GM21825 (cell line): ENCODE measurements around the gene CCL18.
"Not testable (repeated sequence)": the region's sequence is repeated elsewhere in the genome, so short reads cannot be mapped to it uniquely, and the experiment has no call there.

Experiments
- ATAC-seq: cut with Tn5 transposase; IDR thresholded peaks from one replicate; pipeline ENCODE4 v1.9.1; 2021; ENCODE audit warnings: mild to moderate bottlenecking, moderate library complexity; ENCODE audit not compliant: unreplicated experiment

Gene CCL18

DNA sequence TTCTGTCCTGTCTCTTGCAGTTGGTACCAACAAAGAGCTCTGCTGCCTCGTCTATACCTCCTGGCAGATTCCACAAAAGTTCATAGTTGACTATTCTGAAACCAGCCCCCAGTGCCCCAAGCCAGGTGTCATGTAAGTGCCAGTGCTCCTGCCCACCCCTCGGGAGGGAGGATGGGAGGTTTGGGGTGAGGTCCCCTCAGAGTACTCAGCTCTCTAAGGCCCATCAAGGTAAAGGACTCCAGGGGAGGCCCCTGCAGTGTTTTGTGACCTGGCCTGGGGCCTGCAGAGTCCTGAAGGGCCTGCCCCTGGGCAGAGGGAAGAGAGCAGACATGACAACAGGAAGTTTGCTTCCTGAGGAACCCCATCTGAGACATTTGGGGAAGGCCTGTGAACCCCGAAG, 6.4 kb downstream of the CCL18 start:
- no peak for ATAC-seq

DNA sequence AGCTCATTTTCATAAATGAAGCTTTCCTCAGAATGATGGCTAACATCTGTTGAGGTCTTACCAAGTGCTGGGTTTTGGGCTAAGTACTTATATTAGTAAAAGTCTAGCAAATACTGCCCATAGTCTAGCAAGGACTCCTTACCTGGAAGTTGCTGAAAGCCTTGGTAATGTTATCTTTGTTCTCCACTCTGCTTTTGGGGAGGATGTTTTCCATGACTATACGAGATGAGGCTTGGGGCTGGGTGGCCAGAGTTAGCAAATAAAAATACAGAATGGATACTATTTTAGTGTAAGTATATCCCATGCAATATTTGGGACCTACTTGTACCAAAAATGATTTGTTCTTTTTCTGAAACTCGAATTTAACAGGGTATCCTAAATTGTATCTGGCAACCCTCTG, 7.7 kb downstream of the CCL18 start:
- no peak for ATAC-seq

DNA sequence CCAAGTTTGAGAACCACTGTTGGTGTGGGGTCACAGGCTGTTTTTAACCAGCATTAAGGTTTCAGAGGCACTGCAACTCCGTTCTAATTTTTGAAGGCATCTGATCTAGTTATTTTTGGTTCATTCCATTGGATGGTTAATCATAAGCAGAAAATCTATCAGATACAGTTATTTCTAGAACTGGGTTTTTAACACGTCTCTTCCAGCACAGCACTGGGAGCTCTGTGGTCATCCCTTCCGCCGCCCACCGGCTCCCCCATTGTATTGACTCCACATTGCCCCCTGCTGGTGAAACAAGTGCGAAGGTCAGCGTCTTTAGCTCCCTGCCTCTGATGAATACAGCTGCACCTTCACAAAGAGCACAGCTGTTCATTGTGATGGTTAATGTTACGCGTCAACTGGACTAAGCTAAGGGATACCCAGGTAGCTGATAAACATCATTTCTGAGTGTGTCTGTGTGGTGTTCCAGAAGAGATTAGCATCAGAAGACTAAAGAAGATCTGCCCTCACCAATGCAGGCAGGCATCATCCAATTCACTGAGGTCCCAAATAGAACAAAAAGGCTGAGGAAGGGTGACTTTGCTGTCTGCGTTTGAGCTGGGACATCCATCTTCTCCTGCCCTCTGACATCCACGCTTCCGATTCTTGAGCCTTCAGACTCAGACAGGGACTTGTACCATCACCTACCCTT, 8.5 kb downstream of the CCL18 start:
- ATAC-seq: no peak

DNA sequence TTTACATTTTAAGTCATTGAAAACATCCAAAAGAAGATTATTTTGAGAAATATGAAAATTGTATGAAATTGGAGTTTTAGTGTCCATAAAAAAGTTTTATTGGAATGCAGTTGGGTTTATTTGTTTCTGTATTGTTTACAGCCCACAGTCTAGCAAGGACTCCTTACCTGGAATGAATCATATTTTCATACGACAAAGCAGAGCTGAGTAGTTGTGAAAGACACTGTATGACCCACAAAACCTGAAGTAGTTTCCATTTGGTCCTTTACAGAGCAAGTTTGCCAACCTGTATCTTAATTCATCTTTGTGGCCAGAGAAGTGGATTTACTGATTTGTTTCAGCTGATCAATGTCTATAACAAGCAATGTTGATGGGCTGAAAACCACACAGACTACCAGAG, 10.3 kb downstream of the CCL18 start:
- ATAC-seq: no peak

DNA sequence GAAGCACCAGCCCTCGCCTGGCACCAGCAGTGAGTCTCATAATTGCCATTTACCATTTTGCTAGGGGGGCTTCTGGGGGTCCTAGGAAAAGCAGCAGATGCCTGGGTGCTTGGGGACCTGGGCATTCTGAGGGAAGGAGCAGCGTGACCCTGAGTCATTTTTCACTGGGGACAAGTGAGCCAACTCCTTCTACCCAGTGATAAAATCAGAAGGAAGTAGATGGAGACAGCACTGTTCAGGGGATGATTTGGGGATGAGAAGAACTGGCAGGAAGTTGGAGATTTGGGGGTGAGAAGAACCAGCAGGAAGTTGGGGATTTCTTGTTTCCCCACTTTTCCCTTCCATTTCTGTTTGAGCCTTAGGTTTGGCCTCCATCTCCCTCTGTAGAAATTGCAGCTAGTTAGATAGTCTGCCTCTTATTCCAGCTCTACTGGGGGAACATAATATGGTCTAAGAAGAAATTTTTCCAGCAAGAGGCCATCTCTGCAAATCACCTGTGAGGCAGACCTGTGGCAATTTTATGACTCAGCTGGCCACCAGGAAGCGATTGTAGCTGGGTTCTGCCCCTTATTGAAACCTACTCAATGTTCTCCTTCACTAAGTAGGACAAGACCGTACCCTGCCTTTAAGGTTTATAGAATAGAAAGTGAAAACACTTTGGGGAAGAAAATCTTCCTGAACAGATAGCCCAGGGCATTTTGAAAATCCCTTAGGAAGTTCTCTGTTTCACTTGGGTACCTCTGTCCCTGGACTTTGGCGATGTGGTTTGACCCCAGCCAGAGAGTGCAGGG, 17.8 kb downstream of the CCL18 start:
- peak; percentile 24 for ATAC-seq

DNA sequence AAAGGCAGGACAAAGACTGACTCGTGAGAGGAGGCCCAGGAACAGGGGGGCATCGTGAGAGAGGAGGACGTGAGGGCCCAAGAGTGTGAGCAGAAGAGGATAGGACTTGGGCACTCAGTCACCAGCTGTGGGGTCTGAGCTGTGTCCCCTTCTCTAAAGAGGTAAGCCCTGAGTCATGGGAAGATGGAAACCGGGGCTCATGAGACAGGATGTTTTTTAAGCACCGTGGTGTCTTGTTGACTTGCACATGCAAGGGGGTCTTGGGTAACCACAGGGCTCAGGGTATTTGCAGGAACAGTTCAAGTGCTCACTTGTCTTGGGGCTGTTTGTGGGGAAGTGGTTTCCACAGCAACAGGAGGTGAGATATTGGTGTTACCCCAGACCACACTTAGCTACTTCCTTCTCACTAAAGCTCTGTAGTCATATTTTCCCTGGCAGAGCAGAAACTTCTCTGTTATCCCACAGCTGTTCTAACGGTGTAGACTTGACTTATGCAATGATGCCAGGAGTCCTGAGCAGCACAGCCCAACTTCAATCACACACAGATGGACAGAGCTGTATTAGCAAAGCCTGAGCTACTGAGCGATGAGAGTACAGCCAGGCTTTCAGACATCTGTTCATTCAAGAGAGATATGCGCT, 18.5 kb downstream of the CCL18 start:
- ATAC-seq: peak; percentile 44

DNA sequence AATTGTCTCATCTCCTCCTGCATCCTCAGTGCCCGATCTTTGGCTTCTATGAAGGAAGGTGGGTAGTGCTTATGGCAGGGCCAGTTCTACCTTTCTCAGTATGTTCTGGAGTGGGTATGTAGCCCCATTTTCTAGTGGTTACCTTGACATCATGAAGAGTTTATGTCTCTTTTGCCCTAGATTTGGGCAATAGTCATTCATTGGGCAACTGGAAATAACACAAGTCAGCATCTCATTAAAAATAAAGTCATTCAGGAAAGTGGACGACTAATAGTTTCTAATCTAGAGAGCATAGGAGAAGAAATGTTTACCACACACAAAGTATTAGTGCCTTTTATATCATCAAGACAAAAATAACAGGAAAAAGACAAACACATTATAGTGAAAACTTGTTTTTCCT, 19.6 kb downstream of the CCL18 start:
- not testable (repeated sequence) for ATAC-seq

DNA sequence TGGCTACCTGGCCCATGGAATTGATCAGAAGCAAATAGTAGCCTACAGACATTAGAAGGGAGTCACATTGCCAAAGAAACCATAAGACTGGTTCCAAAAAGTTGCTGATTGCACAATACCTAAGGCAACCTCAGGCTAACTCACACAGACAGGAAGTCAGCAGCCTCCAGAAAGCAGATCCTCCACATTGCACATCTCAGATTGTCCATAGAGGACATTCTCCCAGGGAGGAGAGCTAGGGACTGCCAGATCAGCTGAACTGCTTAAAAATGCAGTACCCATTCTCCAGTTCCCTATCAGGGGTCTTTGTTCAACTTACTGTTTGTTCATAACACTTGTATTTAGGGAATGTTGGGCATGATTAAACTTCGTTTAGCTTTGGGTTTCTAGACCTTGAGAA, 21.7 kb downstream of the CCL18 start:
- no peak for ATAC-seq

DNA sequence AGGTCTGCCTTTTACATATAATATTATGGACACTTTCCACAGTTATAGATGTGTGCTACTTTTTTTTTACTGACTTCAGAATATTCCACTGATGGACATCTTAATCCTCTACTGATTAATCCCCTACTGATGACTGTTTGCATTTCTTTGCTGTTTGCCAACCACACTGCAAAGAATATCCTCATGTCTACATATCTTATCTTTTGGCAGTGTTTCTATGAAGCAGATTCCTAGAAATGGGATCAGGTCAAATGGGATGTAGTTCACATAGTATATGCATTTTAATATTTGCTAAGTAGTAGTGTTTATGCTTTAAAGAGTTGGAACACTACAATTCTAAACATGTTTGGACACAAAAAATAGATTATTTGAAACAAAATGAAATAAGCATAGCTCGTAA, 22.7 kb downstream of the CCL18 start:
- ATAC-seq: no peak

DNA sequence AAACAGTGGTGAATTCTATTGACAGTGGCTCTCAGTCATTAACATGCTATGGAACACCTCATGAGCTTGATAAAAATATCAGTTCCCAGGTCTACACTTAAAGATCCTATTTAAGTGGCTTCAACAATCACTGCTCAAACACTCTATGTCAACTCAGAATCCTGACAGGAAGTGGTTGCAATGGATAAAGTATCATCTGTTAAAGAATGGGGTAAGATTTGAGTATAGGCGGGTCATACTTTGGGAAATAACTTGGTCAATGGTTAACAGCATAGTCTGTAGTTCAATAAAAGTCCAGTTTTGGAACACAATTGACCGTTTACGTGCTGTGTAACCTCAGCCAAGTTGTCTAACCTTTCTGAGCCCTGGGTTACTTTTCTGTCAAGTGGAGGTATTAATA, 23.4 kb downstream of the CCL18 start:
- ATAC-seq: not testable (repeated sequence)

DNA sequence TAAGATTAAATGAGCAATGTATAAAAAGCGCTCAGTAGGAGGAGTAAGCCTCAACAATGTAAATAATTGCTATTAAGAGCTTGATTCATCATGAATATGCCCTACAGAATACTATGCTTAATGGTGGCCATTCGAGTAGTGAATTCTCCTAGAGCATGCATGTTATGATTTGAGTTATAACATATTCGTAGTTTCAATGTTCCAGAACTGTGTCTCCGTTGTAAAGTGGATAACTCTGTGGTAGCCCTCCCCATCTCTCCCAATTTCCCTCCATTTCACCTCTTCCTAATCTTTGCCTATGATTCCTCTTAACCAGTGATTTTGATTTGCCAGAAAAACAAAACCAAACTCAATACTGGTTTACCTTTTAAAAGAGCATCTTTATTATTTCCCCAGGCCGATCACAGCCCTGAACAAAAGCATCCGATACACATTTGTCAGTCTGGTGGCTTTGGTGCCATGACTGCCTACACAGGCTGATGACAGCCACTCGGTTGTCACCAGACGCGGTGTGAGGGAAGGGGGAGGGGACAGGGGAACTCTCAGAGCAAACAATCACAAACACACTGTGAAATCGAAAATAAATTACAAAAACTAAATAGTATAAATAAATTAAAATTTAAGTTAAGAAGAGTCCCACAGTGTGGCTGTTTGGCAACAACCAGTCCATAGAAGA, 24.0 kb downstream of the CCL18 start:
- not testable (repeated sequence) for ATAC-seq

DNA sequence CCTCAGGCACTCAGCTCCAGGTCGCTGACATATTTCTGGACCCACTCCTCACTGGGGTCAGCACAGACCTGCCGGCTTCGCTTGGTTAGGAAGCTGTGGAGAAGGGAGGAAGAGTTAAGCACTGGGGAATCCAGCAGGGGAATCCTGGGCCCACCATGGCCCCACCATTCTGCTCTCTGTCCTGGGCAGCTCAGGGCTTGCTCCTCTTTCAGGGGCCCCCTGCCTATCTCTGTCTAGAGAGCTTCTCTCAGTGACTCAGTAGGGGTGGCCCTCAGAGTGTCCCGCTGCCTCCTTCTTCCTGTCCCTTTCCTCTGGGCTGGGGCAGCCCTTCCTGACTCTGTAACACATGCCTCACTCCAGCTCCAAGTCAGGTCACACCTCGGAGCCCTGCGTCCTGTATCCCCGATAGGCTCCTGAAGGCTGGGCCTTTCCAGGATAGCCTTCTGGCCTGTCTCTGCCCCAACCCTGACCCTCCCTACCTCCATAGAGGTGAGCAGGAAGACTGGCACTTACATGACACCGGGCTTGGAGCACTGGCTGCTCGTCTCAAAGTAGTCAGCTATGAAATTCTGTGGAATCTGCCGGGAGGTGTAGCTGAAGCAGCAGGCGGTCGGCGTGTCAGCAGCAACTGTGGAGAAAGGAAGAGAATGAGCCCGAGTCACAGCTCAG, 24.7 kb downstream of the CCL18 start:
- no peak for ATAC-seq

DNA sequence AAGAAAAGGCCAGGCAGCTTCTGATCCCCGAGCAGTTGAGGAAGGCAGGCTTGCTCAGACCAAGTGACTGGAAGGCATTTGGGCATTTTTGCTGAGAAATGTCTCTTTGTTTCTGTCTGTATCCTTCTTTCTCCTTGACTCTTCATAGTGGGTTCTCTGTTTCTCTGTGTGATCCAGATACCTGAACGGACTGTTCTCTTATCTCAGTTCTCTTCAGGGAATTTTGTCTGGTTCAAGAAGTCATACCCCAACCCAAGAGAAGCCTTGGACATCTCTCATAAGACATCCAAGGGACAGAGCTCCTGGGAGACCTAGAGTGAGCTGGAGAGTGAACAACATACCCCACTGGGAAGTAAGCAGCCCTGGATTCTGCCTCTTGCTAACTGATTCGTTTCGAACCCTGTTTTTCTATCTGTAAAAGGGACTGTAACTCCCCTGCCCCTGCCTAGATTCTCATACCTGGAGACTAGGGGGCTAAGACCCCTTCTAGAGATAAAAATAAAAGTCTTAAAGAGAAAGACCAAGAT, 25.3 kb downstream of the CCL18 start:
- ATAC-seq: no peak

DNA sequence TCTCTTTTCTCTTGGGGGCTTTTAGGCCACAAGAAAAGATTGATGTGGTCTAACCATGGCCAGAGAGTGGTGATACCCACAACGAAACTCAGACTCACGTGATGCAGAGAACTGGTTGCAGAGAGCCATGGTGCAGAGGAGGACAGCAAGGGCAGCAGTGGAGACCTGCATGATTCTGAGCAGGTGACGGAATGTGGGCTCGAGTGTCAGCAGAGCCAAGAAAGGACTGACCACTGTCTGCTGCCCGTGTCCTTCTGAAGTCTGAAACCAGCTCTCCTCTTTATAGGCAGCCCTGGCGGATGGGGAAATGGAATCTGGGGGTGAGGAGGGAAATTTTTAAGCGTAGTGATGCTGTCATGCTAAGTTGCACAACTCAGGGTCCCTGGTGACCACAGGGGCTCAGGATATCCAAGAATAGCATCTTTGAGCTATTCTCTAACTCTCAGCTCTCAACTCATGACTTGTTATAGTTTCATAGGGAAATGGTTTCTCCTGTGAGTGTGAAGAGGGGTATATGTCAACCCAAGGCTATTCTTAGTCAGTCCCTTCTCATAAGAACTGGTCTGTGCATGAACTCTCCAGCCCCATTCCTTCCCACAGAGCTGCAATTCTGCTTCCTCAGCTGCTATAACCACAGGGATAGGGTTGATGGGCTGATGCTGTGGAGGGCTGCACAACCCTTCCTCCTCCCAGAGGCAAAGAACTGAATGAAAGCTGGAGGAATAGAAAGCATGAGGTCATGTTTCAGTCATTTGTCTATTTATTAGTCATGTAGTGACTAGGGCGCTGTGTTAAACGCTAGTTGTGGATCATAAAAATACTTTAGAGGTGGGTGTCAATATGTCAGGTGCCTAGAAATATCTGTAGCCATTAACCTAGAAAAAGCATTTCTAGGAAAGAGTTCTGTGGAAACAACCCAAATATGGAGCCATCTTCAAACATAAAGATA, 26.1 kb downstream of the CCL18 start, which contains the start of gene CCL3:
TSS of gene CCL3 (minus strand) at position 256 of the 949 bp plus-strand sequence. CDS start at position 171, 85 bp downstream.
- peak; percentile 61 for ATAC-seq

DNA sequence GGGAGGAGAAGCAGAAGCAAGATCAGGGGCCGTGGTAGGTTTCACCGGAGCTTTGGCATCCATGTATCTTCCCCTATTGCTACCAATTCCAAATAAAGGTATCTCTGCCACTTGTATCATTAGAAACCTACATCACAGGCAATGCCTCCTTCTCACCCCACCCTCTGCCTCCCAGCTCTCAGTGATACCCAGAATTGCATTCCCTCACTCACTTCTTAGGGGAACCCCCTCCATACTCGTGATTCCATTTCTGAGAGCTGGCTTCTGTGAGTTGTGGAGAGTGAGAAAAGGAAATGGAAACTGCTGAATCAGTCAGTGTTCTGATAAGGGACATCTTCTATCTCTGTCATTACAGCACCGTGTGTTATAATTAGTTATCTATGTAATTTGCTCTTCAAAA, 28.2 kb downstream of the CCL18 start:
- no peak for ATAC-seq

DNA sequence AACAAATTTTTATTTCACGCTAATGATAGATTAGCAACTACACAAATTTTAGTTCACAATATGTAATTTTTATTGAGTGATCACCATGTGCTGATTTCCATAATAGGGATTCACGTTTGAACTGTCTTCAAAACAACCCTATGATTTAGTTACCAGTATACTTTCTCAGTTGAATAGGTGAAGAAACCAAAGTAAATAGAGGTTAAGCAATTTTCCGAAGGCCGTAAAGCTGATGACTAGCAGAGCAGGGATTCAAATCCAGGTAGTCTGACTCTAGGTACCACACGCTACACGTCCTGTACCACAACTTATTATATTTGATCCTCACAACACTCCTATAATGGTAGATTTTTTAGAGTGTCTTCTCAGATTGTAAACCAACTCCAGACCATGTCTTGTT, 28.6 kb downstream of the CCL18 start:
- ATAC-seq: not testable (repeated sequence)

DNA sequence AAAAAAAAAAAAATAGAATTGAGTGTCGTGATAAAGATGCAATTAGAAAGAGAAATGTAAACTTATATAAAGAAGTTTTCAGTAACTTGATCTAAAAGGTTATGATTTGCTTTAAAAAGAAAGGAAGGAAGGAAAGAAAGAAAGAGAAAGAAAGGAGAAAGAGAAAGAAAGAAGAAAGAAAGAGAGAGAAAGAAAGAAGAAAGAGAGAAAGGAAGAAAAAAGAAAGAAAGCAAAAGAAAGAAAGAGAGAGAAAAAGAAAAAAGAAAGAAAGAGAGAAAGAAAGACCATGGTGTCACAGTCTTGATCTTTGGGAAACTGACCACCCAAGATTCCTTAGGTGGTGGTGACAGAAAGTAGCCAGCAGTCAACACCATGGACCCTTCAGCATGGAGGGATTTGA, 30.2 kb downstream of the CCL18 start:
- no peak for ATAC-seq

DNA sequence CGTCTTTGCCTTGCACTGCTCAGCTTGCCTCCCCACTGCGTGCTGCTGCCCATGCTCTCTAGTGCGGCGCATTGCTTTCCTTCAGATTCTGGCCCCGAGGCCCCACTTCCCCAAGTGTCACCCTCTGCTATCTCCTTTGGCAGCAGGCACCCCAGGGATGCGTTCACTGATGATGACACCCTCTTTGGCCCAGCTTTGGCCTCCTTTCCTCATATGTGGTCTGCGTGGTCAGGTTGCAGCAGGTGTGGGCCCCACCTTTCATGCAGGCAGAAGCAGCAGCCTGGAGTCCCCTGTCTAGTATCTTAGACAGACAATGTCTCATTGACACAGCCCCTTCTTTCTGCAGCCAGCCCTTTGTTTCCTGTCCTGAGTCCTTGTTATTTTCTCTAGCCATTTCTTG, 30.7 kb downstream of the CCL18 start:
- ATAC-seq: no peak

DNA sequence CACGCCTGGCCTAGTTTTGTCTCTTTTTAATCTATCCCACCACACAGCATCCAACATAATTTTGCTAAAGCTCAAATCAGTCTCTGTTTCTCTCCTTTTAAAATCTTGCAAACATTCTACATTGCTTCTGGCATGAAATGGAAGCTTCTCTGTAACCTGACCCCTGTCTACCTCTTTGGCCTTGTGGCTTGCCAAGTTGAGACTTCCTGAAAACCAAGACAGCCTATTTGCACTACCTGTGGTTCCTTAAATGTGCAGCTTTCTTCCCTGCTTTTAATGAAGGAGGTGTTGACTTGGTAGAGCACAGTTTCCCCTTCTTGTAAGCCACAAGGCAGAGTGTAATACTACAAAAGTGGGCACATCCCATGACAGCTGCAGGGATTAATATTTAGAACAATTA, 31.9 kb downstream of the CCL18 start:
- no peak for ATAC-seq
